ENCODE measurements around the gene UMODL1.
A peak's percentile ranks its signal among the peaks of the same experiment; 100 is the strongest.

The UMODL1 gene

DNA sequence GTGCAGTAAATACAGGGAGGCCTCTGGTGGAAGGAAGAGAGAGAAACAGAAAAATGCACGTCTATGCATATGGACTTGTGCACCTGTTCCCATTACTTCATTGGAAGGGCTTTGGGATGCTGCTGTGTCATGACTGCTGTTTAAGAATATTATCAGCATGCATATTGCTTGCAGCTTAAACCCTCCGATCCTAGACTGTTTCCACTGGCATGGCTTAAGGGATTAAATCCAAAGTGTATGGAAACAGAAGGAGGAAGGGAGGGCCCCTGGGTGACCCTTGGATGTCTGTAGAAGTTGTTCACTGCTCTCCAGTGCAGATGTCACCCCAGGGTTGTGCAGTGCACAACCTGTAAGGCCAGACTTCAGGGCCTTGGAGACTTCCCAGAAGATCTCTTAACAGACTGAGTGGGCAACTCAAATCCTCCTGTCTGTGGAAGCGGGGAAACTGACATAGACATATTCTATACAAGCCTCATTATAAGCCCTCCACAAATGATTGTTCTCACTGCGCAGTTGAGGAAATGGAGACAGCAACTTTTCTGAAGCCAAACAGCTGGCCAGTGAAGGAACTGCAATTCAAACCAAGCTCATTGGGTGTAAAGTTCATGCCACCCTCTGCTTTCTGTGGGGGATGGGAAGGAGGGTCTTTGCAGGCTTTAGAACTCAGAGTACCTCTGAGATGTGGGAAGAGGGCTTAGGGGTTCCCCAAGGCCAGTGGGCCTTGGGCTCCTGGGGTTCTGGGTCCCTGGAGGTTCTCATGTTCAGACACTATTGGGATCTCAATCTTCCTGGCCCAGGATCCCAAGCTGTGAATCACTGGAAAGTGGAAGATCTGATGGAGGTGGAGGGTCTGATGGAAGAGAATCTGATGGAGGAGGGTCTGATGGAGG, 73.8 kb downstream of the UMODL1 start:
- DNase-seq (ENCODE audit: low read depth), result no peak
- TF ChIP-seq, protein P1, sequence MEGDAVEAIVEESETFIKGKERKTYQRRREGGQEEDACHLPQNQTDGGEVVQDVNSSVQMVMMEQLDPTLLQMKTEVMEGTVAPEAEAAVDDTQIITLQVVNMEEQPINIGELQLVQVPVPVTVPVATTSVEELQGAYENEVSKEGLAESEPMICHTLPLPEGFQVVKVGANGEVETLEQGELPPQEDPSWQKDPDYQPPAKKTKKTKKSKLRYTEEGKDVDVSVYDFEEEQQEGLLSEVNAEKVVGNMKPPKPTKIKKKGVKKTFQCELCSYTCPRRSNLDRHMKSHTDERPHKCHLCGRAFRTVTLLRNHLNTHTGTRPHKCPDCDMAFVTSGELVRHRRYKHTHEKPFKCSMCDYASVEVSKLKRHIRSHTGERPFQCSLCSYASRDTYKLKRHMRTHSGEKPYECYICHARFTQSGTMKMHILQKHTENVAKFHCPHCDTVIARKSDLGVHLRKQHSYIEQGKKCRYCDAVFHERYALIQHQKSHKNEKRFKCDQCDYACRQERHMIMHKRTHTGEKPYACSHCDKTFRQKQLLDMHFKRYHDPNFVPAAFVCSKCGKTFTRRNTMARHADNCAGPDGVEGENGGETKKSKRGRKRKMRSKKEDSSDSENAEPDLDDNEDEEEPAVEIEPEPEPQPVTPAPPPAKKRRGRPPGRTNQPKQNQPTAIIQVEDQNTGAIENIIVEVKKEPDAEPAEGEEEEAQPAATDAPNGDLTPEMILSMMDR (IDR thresholded peaks at IDR 0.05; ENCODE audit: insufficient read depth, low read depth, low read length, missing control alignments), result no peak
- no peak overlapping the region for H3K4me3 ChIP-seq (ENCODE audit: low read length)

DNA sequence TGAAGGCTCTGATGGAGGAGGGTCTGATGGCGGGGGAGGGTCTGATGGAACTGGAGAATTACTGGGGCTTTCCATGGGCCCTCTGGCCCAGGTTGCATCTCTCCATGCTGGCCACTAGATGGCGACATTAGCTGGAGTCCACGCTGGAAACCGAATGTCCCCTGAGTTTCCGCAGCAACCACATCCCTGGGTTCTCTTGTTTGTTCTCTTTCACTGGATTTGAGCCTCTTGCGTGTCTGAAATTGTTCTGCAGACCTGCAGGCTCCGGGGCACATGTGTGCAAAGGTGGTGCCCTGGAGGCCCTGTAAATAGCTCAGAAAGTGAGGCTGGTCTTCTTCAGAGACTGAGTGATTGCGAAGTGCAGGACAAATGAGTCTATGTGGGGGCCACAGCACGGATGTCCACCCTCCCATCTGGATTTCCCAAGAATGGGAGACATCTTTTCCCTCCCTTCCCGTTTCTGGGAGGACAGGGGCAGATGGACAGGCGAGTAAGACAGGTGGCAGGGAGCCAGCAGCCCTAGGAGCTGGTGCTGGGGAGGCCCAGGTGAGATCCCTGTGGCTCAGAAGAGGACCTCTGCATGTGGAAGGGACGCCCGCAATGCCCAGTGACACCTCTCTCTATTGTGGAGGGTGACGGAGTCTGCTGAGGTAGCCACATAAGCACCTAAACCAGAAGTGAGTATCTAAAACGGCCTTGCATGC, 74.6 kb downstream of the UMODL1 start:
- H3K4me3 ChIP-seq (ENCODE audit: low read length), result no peak overlapping the region
- peak; percentile 51 for DNase-seq (ENCODE audit: low read depth)
- TF ChIP-seq, protein P1 (IDR thresholded peaks at IDR 0.05; ENCODE audit: insufficient read depth, low read depth, low read length, missing control alignments), result peak; percentile 96

DNA sequence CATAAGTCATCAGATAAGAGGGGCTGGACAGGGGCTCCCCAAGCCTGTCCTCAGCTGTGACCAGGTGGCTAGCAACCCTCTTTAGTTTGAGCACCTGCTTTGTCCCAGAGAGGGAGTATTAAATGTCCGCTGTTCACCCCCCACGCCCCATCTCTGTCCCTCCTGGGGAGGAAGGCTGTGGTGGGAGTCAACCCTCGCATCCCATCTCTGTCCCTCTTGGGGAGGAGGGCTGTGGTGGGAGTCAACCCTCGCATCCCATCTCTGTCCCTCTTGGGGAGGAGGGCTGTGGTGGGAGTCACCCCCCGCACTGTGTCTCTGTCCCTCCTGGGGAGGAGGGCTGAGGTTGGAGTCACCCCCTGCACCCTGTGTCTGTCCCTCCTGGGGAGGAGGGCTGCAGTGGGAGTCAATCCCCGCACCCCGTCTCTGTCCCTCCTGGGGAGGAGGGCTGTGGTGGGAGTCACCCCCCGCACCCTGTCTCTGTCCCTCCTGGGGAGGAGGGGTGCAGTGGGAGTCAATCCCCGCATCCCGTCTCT, 75.2 kb downstream of the UMODL1 start:
- TF ChIP-seq, protein P1 (IDR thresholded peaks at IDR 0.05; ENCODE audit: insufficient read depth, low read depth, low read length, missing control alignments), result no peak
- no peak for DNase-seq (ENCODE audit: low read depth)
- H3K4me3 ChIP-seq (ENCODE audit: low read length), result no peak overlapping the region

DNA sequence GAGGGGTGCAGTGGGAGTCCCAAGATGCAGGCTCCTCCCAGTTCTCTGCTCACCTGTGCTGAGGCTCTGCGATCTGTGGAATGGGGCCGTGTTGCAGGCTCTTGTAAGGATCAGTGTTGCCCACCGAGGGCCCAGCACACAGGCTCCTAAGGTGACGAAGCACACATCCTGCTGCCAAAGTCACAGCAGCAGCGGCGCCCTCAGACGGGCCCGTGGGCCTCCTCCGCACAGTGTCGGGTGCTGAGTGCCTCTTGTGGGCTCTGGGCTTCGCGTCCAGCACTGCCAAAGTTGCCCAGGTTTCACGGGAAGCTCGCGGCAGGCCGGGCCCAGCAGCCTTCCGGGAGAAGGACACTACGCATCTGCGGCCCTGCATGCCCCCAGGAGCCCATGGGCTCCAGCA, 75.7 kb downstream of the UMODL1 start:
- TF ChIP-seq, protein P1 (IDR thresholded peaks at IDR 0.05; ENCODE audit: insufficient read depth, low read depth, low read length, missing control alignments), result no peak
- H3K4me3 ChIP-seq (ENCODE audit: low read length), result no peak overlapping the region
- no peak for DNase-seq (ENCODE audit: low read depth)

DNA sequence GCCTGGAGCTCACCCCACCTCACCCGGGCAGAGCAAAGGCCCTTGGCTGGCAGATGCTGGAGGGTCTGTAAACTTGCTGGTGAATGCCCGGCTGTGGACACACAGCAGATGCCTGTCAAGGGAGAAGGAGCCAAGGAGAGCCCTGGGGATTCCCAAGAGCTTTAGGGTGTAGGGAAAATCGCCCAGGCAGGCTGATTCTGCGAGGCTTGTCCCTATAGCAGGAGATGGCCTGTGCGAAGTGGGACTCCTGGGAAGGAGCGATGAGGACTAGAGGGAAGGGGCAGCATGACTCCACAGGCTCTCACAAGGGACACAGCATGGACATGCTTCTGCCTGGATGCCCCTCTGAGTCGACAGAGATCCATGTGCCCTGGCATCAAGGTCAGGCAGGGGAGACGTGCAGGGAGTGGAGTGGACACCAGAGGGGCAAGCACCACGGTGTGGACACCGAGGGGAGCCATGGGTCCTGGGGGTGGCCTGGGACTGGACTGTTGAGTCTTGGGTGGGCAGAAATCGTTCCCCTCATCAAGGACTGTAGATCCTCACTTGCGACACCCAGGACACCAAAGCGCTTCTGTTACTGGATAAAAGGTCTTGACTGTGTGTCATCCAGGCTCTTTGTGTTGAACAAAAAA, 76.4 kb downstream of the UMODL1 start:
- no peak overlapping the region for H3K4me3 ChIP-seq (ENCODE audit: low read length)
- DNase-seq (ENCODE audit: low read depth), result no peak
- TF ChIP-seq, protein P1 (IDR thresholded peaks at IDR 0.05; ENCODE audit: insufficient read depth, low read depth, low read length, missing control alignments), result no peak

DNA sequence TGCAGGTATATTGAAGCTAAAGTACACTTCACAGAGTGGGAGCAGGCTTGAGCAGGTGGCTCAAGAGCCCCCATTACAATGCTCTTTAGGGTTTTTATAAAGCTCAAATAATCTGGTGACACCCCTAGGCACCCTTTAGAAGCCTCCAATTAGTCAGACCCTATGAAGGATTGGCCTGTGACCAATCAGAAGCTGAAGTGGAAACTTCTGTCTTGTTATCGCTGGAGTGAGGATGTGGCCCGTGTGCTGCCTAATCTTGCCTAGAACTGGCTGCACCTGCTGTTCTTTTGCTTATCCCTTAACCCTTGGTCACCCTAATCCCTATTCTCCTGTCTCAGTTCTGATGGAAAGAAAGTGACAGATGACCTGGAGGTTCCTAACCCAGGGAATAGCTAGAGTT, 77.0 kb downstream of the UMODL1 start:
- DNase-seq (ENCODE audit: low read depth), result no peak
- H3K4me3 ChIP-seq (ENCODE audit: low read length), result no peak overlapping the region
- TF ChIP-seq, protein P1 (IDR thresholded peaks at IDR 0.05; ENCODE audit: insufficient read depth, low read depth, low read length, missing control alignments), result no peak

Measured in epithelial cell of esophagus (primary cell).